ENCODE data around the gene PUSL1.

- TF ChIP-seq, protein P1, sequence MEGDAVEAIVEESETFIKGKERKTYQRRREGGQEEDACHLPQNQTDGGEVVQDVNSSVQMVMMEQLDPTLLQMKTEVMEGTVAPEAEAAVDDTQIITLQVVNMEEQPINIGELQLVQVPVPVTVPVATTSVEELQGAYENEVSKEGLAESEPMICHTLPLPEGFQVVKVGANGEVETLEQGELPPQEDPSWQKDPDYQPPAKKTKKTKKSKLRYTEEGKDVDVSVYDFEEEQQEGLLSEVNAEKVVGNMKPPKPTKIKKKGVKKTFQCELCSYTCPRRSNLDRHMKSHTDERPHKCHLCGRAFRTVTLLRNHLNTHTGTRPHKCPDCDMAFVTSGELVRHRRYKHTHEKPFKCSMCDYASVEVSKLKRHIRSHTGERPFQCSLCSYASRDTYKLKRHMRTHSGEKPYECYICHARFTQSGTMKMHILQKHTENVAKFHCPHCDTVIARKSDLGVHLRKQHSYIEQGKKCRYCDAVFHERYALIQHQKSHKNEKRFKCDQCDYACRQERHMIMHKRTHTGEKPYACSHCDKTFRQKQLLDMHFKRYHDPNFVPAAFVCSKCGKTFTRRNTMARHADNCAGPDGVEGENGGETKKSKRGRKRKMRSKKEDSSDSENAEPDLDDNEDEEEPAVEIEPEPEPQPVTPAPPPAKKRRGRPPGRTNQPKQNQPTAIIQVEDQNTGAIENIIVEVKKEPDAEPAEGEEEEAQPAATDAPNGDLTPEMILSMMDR (IDR thresholded peaks at IDR 0.05; ENCODE audit: low read depth, low read length): no peak
- no peak for TF ChIP-seq EZH2phosphoT487 (IDR thresholded peaks at IDR 0.05; ENCODE audit: low read depth)
Measured at GRCh38 chr1:1302951-1303509, 5.4 kb upstream of the PUSL1 start.

All from OCI-LY3 (cell line).